ENCODE measurements around the gene RHBDD1.

The RHBDD1 gene

DNA sequence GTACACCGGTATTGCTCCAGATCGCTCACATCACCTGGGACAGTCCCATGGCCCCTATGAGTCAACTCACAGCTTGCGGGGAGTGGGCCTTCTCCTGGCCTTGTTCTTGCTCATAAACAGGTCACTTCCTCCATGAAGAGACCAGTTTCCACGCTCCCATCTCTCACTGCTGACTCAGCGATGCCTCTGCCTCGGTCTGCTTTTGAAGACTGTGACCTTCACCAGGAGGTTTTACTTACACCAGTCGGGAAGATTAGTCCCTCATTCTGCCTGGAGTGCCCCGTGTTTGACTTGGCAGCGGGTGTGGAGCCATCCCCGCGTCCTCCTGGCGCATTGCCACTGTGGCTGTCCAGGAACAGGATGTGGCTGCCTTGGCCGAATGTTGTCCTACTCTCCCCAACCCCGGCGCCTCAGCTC, 159.8 kb downstream of the RHBDD1 start:
- 95 to 96% methylated on average over 15 of the region's 15 CpGs for WGBS, 2 experiments
- Histone ChIP-seq H3K36me3 (ENCODE audit: control insufficient read depth, insufficient read depth, low read length) (no peaks in the 10 kb centered on the region), H3K4me1 (ENCODE audit: control insufficient read depth, insufficient read depth, low read length) (no peaks in the 10 kb centered on the region), H3K27me3 (ENCODE audit: control insufficient read depth, insufficient read depth, low read length, poor library complexity, severe bottlenecking) (no peaks in the 10 kb centered on the region), H3K27ac (ENCODE audit: insufficient read depth, low read depth, low read length, poor library complexity, severe bottlenecking) (no peak overlapping the region), H3K9me3 (ENCODE audit: control insufficient read depth, low read length) (no peaks in the 10 kb centered on the region), H3K4me3 (ENCODE audit: insufficient read depth, low read depth, low read length) (no peak overlapping the region)

DNA sequence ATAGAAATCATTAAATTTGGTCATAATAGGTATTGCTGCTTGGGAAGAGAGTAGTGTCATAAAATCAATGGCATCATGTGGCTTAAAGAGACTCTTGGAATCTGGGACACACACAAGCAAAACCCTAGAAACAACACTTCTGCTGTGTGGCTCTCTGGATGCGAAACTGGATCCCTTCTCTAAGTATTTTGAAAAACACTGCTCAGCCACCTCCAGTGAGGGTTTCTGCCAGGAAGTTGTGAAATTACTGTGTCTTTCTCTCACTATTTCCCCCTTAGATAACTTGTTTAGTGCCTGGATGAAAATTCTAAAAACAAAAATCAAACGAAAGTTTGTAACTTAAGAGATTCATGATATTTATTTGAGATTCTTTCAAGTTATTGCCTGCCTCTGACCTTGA, 163.8 kb downstream of the RHBDD1 start:
- Histone ChIP-seq H3K27me3 (ENCODE audit: control insufficient read depth, insufficient read depth, low read length, poor library complexity, severe bottlenecking) (no peaks in the 10 kb centered on the region), H3K36me3 (ENCODE audit: control insufficient read depth, insufficient read depth, low read length) (no peaks in the 10 kb centered on the region), H3K4me3 (ENCODE audit: insufficient read depth, low read depth, low read length) (no peak overlapping the region), H3K9me3 (ENCODE audit: control insufficient read depth, low read length) (no peaks in the 10 kb centered on the region), H3K4me1 (ENCODE audit: control insufficient read depth, insufficient read depth, low read length) (no peaks in the 10 kb centered on the region), H3K27ac (ENCODE audit: insufficient read depth, low read depth, low read length, poor library complexity, severe bottlenecking) (no peak overlapping the region)
- 93 to 95% methylated on average over 1 to 2 of the region's 2 CpGs for WGBS, 2 experiments

DNA sequence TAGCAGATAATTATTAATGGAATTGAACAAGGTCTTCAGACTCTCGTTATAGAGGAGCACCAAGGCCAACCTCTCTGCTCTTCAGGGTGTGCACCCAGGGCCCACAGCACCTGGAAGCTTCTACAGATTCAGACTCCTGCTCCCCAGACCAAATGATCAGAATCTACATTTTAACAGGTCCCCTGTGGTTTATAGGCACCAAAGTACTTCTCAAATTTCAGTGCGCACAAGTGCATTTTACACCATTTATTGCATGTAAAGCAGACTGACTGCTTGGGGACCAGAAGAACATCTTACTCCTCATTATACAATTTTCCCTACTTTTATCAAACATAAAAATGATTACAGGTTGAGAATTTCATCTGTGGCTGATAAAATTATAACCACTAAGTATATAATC, 164.3 kb downstream of the RHBDD1 start:
- no peaks in the 10 kb centered on the region for H3K9me3 ChIP-seq (ENCODE audit: control insufficient read depth, low read length)
- H3K4me1 ChIP-seq (ENCODE audit: control insufficient read depth, insufficient read depth, low read length), result no peaks in the 10 kb centered on the region
- WGBS, 2 experiments, result 93 to 98% methylated on average over 2 of the region's 2 CpGs

GRCh38 chr2:227004482-227004881, 168.6 kb downstream of the RHBDD1 start:
- Histone ChIP-seq H3K4me3 (ENCODE audit: insufficient read depth, low read depth, low read length) (no peak overlapping the region), H3K27me3 (ENCODE audit: control insufficient read depth, insufficient read depth, low read length, poor library complexity, severe bottlenecking) (no peaks in the 10 kb centered on the region), H3K27ac (ENCODE audit: insufficient read depth, low read depth, low read length, poor library complexity, severe bottlenecking) (no peak overlapping the region), H3K4me1 (ENCODE audit: control insufficient read depth, insufficient read depth, low read length) (no peaks in the 10 kb centered on the region), H3K9me3 (ENCODE audit: control insufficient read depth, low read length) (no peaks in the 10 kb centered on the region), H3K36me3 (ENCODE audit: control insufficient read depth, insufficient read depth, low read length) (no peaks in the 10 kb centered on the region)
- 90 to 93% methylated on average over 6 of the region's 6 CpGs for WGBS, 2 experiments

More for the DNA sequence above, 164.3 kb downstream of the RHBDD1 start:
- Histone ChIP-seq H3K4me3 (ENCODE audit: insufficient read depth, low read depth, low read length) (no peak overlapping the region), H3K27me3 (ENCODE audit: control insufficient read depth, insufficient read depth, low read length, poor library complexity, severe bottlenecking) (no peaks in the 10 kb centered on the region), H3K27ac (ENCODE audit: insufficient read depth, low read depth, low read length, poor library complexity, severe bottlenecking) (no peak overlapping the region), H3K36me3 (ENCODE audit: control insufficient read depth, insufficient read depth, low read length) (no peaks in the 10 kb centered on the region)

- 92 to 97% methylated on average over 14 to 15 of the region's 16 CpGs for WGBS, 2 experiments
- Histone ChIP-seq H3K4me3 (ENCODE audit: insufficient read depth, low read depth, low read length) (no peak overlapping the region), H3K27ac (ENCODE audit: insufficient read depth, low read depth, low read length, poor library complexity, severe bottlenecking) (no peak overlapping the region), H3K27me3 (ENCODE audit: control insufficient read depth, insufficient read depth, low read length, poor library complexity, severe bottlenecking) (no peaks in the 10 kb centered on the region), H3K9me3 (ENCODE audit: control insufficient read depth, low read length) (no peaks in the 10 kb centered on the region), H3K36me3 (ENCODE audit: control insufficient read depth, insufficient read depth, low read length) (no peaks in the 10 kb centered on the region), H3K4me1 (ENCODE audit: control insufficient read depth, insufficient read depth, low read length) (no peaks in the 10 kb centered on the region)
Measured at GRCh38 chr2:227006189-227006897, 170.5 kb downstream of the RHBDD1 start.

GRCh38 chr2:227007148-227007547, 171.3 kb downstream of the RHBDD1 start:
- no peaks in the 10 kb centered on the region for H3K4me1 ChIP-seq (ENCODE audit: control insufficient read depth, insufficient read depth, low read length)
- H3K4me3 ChIP-seq (ENCODE audit: insufficient read depth, low read depth, low read length), result no peak overlapping the region
- 76 to 80% methylated on average over 9 of the region's 9 CpGs for WGBS, 2 experiments
- no peak overlapping the region for H3K27ac ChIP-seq (ENCODE audit: insufficient read depth, low read depth, low read length, poor library complexity, severe bottlenecking)
- H3K9me3 ChIP-seq (ENCODE audit: control insufficient read depth, low read length), result no peaks in the 10 kb centered on the region
- no peaks in the 10 kb centered on the region for H3K36me3 ChIP-seq (ENCODE audit: control insufficient read depth, insufficient read depth, low read length)
- no peaks in the 10 kb centered on the region for H3K27me3 ChIP-seq (ENCODE audit: control insufficient read depth, insufficient read depth, low read length, poor library complexity, severe bottlenecking)

DNA sequence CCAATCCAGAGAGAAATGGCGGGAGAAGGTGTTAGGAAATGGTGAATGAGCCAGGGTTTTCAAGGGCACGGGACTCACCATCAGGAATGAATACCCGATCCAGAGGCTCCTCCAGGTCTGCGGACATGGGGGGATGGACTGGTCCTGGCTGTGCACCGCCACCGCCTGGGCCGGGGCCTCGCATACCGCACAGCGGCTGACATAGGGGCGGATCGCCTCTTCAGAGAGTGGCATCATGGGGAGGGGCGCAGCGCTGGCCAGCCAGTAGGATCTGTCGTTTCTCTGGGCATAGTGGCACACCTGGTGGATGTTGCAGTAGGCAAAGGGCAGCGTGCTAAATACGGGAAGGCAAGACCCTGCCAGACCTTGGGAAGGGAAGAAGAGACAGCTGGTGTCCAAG, 172.1 kb downstream of the RHBDD1 start:
- H3K36me3 ChIP-seq (ENCODE audit: control insufficient read depth, insufficient read depth, low read length), result no peaks in the 10 kb centered on the region
- WGBS, 2 experiments, result 96% methylated on average over 17 of the region's 17 CpGs

GRCh38 chr2:227010433-227010832, 174.6 kb downstream of the RHBDD1 start:
- H3K4me1 ChIP-seq (ENCODE audit: control insufficient read depth, insufficient read depth, low read length), result no peaks in the 10 kb centered on the region
- no peak overlapping the region for H3K4me3 ChIP-seq (ENCODE audit: insufficient read depth, low read depth, low read length)
- no peaks in the 10 kb centered on the region for H3K36me3 ChIP-seq (ENCODE audit: control insufficient read depth, insufficient read depth, low read length)
- 60 to 67% methylated on average over 3 of the region's 3 CpGs for WGBS, 2 experiments
- no peak overlapping the region for H3K27ac ChIP-seq (ENCODE audit: insufficient read depth, low read depth, low read length, poor library complexity, severe bottlenecking)
- H3K9me3 ChIP-seq (ENCODE audit: control insufficient read depth, low read length), result no peaks in the 10 kb centered on the region
- no peaks in the 10 kb centered on the region for H3K27me3 ChIP-seq (ENCODE audit: control insufficient read depth, insufficient read depth, low read length, poor library complexity, severe bottlenecking)

More for the DNA sequence above, 172.1 kb downstream of the RHBDD1 start:
- no peak overlapping the region for H3K4me3 ChIP-seq (ENCODE audit: insufficient read depth, low read depth, low read length)
- H3K27me3 ChIP-seq (ENCODE audit: control insufficient read depth, insufficient read depth, low read length, poor library complexity, severe bottlenecking), result no peaks in the 10 kb centered on the region
- no peaks in the 10 kb centered on the region for H3K9me3 ChIP-seq (ENCODE audit: control insufficient read depth, low read length)
- no peaks in the 10 kb centered on the region for H3K4me1 ChIP-seq (ENCODE audit: control insufficient read depth, insufficient read depth, low read length)
- H3K27ac ChIP-seq (ENCODE audit: insufficient read depth, low read depth, low read length, poor library complexity, severe bottlenecking), result no peak overlapping the region

- no peaks in the 10 kb centered on the region for H3K9me3 ChIP-seq (ENCODE audit: control insufficient read depth, low read length)
- H3K4me1 ChIP-seq (ENCODE audit: control insufficient read depth, insufficient read depth, low read length), result no peaks in the 10 kb centered on the region
- 94 to 95% methylated on average over 9 of the region's 9 CpGs for WGBS, 2 experiments
- no peak overlapping the region for H3K27ac ChIP-seq (ENCODE audit: insufficient read depth, low read depth, low read length, poor library complexity, severe bottlenecking)
- H3K27me3 ChIP-seq (ENCODE audit: control insufficient read depth, insufficient read depth, low read length, poor library complexity, severe bottlenecking), result no peaks in the 10 kb centered on the region
- no peak overlapping the region for H3K4me3 ChIP-seq (ENCODE audit: insufficient read depth, low read depth, low read length)
- H3K36me3 ChIP-seq (ENCODE audit: control insufficient read depth, insufficient read depth, low read length), result no peaks in the 10 kb centered on the region
Measured at GRCh38 chr2:227013330-227013729, 177.5 kb downstream of the RHBDD1 start.

- Histone ChIP-seq H3K27me3 (ENCODE audit: control insufficient read depth, insufficient read depth, low read length, poor library complexity, severe bottlenecking) (no peaks in the 10 kb centered on the region), H3K9me3 (ENCODE audit: control insufficient read depth, low read length) (no peaks in the 10 kb centered on the region), H3K27ac (ENCODE audit: insufficient read depth, low read depth, low read length, poor library complexity, severe bottlenecking) (no peak overlapping the region), H3K36me3 (ENCODE audit: control insufficient read depth, insufficient read depth, low read length) (no peaks in the 10 kb centered on the region), H3K4me3 (ENCODE audit: insufficient read depth, low read depth, low read length) (no peak overlapping the region), H3K4me1 (ENCODE audit: control insufficient read depth, insufficient read depth, low read length) (no peaks in the 10 kb centered on the region)
- 92 to 93% methylated on average over 8 of the region's 8 CpGs for WGBS, 2 experiments
Measured at GRCh38 chr2:227013881-227014280, 178.0 kb downstream of the RHBDD1 start.
